ENCODE data around the gene SPATC1L.

Gene SPATC1L

GRCh38 chr21:46219591-46220239 is 35.5 kb upstream of the SPATC1L start:
- no peak for TF ChIP-seq CTCF (conservative IDR thresholded peaks at IDR 0.05; ENCODE audit: control insufficient read depth, insufficient read depth, low read depth, low read length)
- no peak for DNase-seq (ENCODE audit: low read depth)
- H3K4me3 ChIP-seq (ENCODE audit: control insufficient read depth, low read depth, low read length): no peak overlapping the region

DNA sequence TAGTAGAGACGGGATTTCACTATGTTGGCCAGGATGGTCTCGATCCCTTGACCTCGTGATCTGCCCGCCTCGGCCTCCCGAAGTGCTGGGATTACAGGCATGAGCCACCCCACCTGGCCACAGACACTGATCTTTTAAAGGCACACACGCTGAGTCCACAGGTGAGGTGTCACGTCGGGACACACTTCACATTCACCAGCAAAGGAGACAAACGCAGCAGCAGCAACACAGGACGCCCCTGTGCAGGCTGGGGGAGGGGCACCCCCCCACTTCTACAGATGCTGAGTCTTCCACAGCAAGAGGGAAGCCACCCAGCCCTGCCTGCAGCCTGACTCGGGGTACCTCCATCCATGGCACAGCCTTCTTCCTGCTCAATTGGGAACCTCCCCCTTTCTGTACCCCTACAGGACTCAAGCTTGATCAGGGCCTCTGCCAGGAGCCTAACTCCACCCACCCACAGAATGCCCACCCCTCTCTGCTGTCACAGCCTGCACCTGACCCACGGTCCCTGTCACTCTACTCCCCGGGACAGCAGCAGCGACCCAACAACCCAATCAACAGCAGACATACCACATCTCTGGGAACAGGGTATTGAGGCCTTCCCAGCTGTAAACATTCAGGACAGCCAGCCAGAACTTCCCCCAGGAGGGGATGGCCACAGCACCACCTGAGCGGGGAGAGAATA is 34.8 kb upstream of the SPATC1L start:
- no peak for TF ChIP-seq CTCF (conservative IDR thresholded peaks at IDR 0.05; ENCODE audit: control insufficient read depth, insufficient read depth, low read depth, low read length)
- no peak for DNase-seq (ENCODE audit: low read depth)

DNA sequence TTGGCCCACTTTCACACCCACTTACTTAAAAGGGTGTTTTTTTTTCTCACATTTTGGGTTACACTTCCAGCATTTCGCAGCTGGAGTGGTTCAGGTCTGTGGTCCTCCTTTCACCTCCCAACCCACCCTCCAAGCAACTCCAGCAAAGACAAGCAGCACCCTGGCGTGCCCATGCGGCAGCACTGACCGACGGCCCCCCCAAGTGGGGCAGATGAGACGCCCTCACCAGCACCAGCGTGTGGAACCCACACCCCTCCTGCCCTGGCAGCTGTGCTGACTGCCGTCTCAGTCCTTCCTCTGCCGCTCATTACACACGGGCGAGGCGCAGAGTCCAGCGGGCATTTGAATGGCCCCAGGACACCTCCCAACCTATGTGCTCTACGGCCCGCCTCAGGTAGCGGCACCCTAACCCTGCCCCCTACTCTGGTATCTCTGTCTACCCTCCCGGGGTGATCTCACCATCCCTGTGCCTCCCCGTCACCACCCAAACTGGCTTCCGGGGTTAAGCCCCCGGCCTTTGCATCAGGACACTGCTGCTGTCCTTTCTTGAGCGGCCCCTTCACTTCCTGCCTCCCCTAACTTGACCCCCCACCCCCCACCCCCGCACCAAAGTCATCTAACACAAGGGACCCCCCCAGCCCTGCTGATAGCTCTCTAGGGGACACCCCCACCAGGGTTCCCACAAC is 33.4 kb upstream of the SPATC1L start:
- DNase-seq (ENCODE audit: low read depth): no peak
- H3K4me3 ChIP-seq (ENCODE audit: control insufficient read depth, low read depth, low read length): no peak overlapping the region
- no peak for TF ChIP-seq CTCF (conservative IDR thresholded peaks at IDR 0.05; ENCODE audit: control insufficient read depth, insufficient read depth, low read depth, low read length)

More for the DNA sequence above, 34.8 kb upstream of the SPATC1L start:
- H3K4me3 ChIP-seq (ENCODE audit: control insufficient read depth, low read depth, low read length): no peak overlapping the region

DNA sequence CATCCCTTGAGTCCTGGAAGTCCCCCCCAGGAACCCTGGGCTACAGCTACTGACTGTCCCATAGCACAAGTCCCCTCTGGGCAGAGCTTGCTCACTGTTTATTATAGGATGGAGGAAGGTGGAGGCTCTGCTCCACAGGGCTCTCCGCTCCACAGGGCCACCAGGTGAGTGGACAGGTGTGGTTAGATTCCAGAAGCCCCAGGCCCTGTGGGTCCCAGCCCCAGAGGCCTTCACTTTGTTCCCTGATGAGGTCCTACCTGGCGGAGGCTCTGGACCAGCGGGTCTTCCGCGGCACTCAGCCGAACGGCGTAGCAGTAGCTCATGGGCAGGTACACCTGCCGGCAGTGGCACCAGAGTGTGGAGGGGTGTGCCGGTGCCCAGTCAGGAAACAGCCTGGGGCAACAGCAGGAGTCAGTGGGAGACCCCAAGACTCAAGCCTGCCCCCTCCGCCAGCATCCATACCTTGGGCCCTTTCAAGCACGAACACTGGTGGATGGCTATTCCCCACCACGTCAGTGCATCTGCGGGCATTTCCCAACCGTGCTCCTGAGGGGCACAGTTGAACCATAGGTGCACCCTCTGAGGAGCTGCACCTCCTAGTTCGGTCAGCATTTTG is 32.0 kb upstream of the SPATC1L start:
- H3K4me3 ChIP-seq (ENCODE audit: control insufficient read depth, low read depth, low read length): no peak overlapping the region
- no peak for TF ChIP-seq CTCF (conservative IDR thresholded peaks at IDR 0.05; ENCODE audit: control insufficient read depth, insufficient read depth, low read depth, low read length)
- no peak for DNase-seq (ENCODE audit: low read depth)

DNA sequence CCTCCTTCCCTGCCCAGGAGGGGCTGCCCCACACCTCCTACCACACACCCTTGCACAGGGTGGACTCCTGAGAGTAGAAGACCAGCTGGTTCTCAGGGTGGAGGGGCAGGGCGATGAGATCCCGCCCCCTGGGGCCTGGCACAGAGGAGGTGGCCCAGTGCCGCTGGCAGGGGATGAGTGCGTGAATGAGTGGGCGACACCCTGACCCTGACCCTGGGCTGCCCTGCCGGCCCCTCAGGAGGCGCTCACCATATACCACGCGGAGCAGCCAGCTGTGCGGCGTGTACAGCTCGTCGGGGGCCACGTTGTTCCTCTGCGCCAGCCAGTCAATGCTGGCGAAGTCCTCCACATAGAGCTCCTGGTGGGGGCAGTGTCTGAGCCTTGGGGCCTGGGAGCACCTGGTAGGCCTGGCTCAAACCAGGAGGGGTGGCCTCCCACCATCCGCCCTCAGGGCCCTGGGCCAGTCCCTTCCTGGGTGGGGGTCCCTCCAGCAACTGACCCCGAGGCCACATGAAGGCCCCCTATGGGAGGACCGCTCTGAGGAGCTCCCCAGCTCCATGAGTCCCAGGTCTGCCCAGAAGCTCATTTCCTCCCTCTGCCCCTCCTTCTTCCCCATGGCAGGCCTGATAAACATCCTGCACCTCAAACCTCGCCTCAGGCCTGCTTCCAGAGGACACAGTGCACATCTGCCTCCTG is 31.3 kb upstream of the SPATC1L start:
- no peak for DNase-seq (ENCODE audit: low read depth)
- no peak for TF ChIP-seq CTCF (conservative IDR thresholded peaks at IDR 0.05; ENCODE audit: control insufficient read depth, insufficient read depth, low read depth, low read length)
- no peak overlapping the region for H3K4me3 ChIP-seq (ENCODE audit: control insufficient read depth, low read depth, low read length)

Measured in fibroblast of mammary gland (primary cell).